Measurements from ENCODE around the gene SLC22A12. TPM values are rescaled to one million over a fixed set of nuclear protein-coding genes. Genes with fewer than 3 reads are reported as not detected.

SLC22A12 gene
- polyA plus RNA-seq, 1 of the 3 experiments (the other 2 are of a cell fraction): not detected

DNA sequence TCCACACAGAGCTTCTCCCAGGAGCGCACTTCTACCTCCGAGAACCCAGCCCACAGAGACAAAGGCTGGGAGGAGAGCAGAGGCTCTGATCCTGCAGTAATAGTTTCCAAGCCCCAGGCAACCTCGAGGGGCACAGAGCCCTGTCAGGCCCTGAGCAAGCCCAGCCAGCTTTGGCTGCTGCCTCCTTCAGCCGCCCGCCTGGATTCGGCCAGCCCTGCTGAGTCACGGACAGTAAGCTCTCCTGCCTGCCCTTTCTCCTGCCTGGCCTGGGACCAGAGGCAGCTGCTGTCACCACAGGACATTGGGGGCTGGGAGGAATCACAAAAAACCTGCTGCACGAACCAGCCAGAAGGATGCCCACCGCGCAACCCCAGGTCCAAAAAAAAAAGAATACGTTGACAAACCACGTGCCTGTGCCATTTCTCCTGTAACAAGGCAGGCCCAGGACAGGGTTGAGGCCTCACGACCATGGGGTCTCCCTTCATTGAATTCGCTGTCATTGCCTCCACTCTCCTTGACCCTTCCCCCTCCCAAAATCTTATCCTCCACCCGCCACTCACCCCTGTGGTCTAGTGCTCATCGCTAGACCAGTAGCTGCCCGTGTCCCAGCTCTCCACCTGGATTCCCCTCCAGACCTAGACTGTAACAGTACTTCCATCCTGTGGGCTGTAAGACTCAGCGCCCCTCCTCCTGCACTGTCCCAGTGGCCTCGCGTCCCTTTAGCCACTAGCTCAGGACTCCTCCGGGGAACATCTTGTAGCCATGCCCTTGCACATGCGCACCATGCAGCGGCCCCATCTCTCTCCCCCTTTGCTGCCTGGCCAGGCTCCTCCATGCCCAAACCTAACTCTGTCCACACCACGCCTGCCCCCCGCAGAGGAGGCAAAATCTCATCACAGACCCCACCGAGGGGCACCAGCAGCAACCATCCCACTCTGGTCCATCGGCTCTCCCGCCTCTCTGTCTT lies 7.4 kb upstream of the SLC22A12 start:
- Histone ChIP-seq H3K4me2 (no peak overlapping the region), H3K9me2 (no peaks in the 10 kb centered on the region), H3K4me1 (ENCODE audit: control insufficient read depth in 1 of 2, insufficient read depth in 2 of 2, low read depth in 1 of 2, low read length in 1 of 2) (no peaks in the 10 kb centered on the region), H2AFZ (ENCODE audit: low read depth) (no peak overlapping the region), H3K9me3 (no peaks in the 10 kb centered on the region), H4K20me1 (ENCODE audit: insufficient read depth) (no peaks in the 10 kb centered on the region), H3K36me3 (replicated peaks in 1 of 2; ENCODE audit: control insufficient read depth in 1 of 2, insufficient read depth in 2 of 2, low read length in 1 of 2) (no peaks in the 10 kb centered on the region), H3K79me2 (ENCODE audit: insufficient read depth) (no peaks in the 10 kb centered on the region), H3K27me3 (ENCODE audit: insufficient read depth) (peaks cover 14% of the 10 kb centered on the region; the same call in 1 of the 2 replicates), H3K27ac (ENCODE audit: low read depth in 2 of 2, low read length in 1 of 2) (no peak overlapping the region), H3K9ac (no peak overlapping the region), H3K4me3 (ENCODE audit: low read depth in 2 of 2, low read length in 1 of 2) (no peak overlapping the region), H3F3A (replicated peaks; ENCODE audit: insufficient read depth) (no peaks in the 10 kb centered on the region)
- DNase-seq: no peak
- POLR2A ChIA-PET: no interaction called here
- no peak for TF ChIP-seq EP300 (IDR thresholded peaks at IDR 0.05; ENCODE audit: borderline replicate concordance in 1 of 2, low read depth in 1 of 2, low read length in 1 of 2)
- no peak for TF ChIP-seq FOXJ3 (CRISPR knock-in tag; IDR thresholded peaks at IDR 0.05)
- TF ChIP-seq, protein P1, sequence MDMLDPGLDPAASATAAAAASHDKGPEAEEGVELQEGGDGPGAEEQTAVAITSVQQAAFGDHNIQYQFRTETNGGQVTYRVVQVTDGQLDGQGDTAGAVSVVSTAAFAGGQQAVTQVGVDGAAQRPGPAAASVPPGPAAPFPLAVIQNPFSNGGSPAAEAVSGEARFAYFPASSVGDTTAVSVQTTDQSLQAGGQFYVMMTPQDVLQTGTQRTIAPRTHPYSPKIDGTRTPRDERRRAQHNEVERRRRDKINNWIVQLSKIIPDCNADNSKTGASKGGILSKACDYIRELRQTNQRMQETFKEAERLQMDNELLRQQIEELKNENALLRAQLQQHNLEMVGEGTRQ (IDR thresholded peaks at IDR 0.05; ENCODE audit: borderline replicate concordance, low read depth, low read length): no peak
- no peak for TF ChIP-seq SMC3 (IDR thresholded peaks at IDR 0.05; ENCODE audit: low read depth, low read length)
- no peak for TF ChIP-seq MXI1 (IDR thresholded peaks at IDR 0.05; ENCODE audit: low read depth, low read length)
- TF ChIP-seq, protein P2, sequence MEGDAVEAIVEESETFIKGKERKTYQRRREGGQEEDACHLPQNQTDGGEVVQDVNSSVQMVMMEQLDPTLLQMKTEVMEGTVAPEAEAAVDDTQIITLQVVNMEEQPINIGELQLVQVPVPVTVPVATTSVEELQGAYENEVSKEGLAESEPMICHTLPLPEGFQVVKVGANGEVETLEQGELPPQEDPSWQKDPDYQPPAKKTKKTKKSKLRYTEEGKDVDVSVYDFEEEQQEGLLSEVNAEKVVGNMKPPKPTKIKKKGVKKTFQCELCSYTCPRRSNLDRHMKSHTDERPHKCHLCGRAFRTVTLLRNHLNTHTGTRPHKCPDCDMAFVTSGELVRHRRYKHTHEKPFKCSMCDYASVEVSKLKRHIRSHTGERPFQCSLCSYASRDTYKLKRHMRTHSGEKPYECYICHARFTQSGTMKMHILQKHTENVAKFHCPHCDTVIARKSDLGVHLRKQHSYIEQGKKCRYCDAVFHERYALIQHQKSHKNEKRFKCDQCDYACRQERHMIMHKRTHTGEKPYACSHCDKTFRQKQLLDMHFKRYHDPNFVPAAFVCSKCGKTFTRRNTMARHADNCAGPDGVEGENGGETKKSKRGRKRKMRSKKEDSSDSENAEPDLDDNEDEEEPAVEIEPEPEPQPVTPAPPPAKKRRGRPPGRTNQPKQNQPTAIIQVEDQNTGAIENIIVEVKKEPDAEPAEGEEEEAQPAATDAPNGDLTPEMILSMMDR (IDR thresholded peaks at IDR 0.05): no peak
- no peak for TF ChIP-seq GATA2 (CRISPR knock-in tag; IDR thresholded peaks at IDR 0.05)
- TF ChIP-seq CHD2 (IDR thresholded peaks at IDR 0.05; ENCODE audit: low read length, partially characterized antibody): no peak
- TF ChIP-seq, protein P3, sequence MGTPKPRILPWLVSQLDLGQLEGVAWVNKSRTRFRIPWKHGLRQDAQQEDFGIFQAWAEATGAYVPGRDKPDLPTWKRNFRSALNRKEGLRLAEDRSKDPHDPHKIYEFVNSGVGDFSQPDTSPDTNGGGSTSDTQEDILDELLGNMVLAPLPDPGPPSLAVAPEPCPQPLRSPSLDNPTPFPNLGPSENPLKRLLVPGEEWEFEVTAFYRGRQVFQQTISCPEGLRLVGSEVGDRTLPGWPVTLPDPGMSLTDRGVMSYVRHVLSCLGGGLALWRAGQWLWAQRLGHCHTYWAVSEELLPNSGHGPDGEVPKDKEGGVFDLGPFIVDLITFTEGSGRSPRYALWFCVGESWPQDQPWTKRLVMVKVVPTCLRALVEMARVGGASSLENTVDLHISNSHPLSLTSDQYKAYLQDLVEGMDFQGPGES (IDR thresholded peaks at IDR 0.05; ENCODE audit: low read depth, low read length): no peak
- TF ChIP-seq RAD21 (IDR thresholded peaks at IDR 0.05; ENCODE audit: low read length): no peak
- TF ChIP-seq JUND (IDR thresholded peaks at IDR 0.05): no peak
- TF ChIP-seq EZH2phosphoT487 (IDR thresholded peaks at IDR 0.05; ENCODE audit: borderline replicate concordance, low read depth): no peak
- TF ChIP-seq FOSL2 (IDR thresholded peaks at IDR 0.05; ENCODE audit: borderline replicate concordance, low read depth): no peak
- no peak for TF ChIP-seq NRF1 (IDR thresholded peaks at IDR 0.05; ENCODE audit: low read depth, low read length)
- no peak for TF ChIP-seq SIN3A (IDR thresholded peaks at IDR 0.05; ENCODE audit: borderline replicate concordance, low read depth, low read length)
- no peak for TF ChIP-seq RCOR1 (IDR thresholded peaks at IDR 0.05; ENCODE audit: low read length)
- TF ChIP-seq TCF12 (IDR thresholded peaks at IDR 0.05): no peak
- TF ChIP-seq, protein P4, sequence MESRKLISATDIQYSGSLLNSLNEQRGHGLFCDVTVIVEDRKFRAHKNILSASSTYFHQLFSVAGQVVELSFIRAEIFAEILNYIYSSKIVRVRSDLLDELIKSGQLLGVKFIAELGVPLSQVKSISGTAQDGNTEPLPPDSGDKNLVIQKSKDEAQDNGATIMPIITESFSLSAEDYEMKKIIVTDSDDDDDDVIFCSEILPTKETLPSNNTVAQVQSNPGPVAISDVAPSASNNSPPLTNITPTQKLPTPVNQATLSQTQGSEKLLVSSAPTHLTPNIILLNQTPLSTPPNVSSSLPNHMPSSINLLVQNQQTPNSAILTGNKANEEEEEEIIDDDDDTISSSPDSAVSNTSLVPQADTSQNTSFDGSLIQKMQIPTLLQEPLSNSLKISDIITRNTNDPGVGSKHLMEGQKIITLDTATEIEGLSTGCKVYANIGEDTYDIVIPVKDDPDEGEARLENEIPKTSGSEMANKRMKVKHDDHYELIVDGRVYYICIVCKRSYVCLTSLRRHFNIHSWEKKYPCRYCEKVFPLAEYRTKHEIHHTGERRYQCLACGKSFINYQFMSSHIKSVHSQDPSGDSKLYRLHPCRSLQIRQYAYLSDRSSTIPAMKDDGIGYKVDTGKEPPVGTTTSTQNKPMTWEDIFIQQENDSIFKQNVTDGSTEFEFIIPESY (IDR thresholded peaks at IDR 0.05; ENCODE audit: borderline replicate concordance, low read depth): no peak
- CTCF ChIA-PET: interaction anchor here (1.3 to 2.1 kb wide), 2 partner anchors 18 to 135 kb away, joined by 5 to 8 read pairs; no protein-coding TSS in a partner anchor
- WGBS (ENCODE audit: low lambda C conversion rate): 50% methylated on average over 19 of the region's 28 CpGs
